Endothelial cell of umbilical vein (primary cell): ENCODE results near the gene SFMBT1.
A peak's percentile ranks its signal among the peaks of the same experiment; 100 is the strongest.

Experiments used
- CTCF ChIP-seq, 2 donors: IDR thresholded peaks; 1 replicate in 1 of 2; 2 replicates in 1 of 2; pipeline ENCODE4 v1.5.1; 2011; ENCODE audit warnings: low read length in 2 of 2, mild to moderate bottlenecking in 2 of 2, moderate library complexity in 2 of 2, control low read depth in 1 of 2, inconsistent platforms in 1 of 2, low read depth in 1 of 2; ENCODE audit not compliant: insufficient read depth in 1 of 2; ENCODE audit errors: extremely low read depth in 1 of 2
- EZH2 ChIP-seq: IDR thresholded peaks from 2 replicates; pipeline ENCODE4 v1.6.1; 2012; ENCODE audit warnings: borderline replicate concordance, low read depth, mild to moderate bottlenecking, moderate library complexity, low read length, inconsistent platforms; ENCODE audit not compliant: severe bottlenecking
- JUN ChIP-seq: IDR thresholded peaks from 2 replicates; pipeline ENCODE4 v1.6.1; 2011; ENCODE audit warnings: borderline replicate concordance, low read depth; ENCODE audit not compliant: insufficient read length, insufficient read depth
- MAX ChIP-seq: IDR thresholded peaks from 2 replicates; pipeline ENCODE4 v1.6.1; 2011; ENCODE audit not compliant: insufficient read depth, insufficient read length
- MYC ChIP-seq: IDR thresholded peaks from one replicate; pipeline ENCODE4 v1.6.1; 2011; ENCODE audit warnings: mild to moderate bottlenecking, low read depth, low read length
- POLR2A ChIP-seq: IDR thresholded peaks from 2 replicates; pipeline ENCODE4 v1.6.1; 2012; ENCODE audit warnings: low read depth, mild to moderate bottlenecking, control low read depth, low read length
- POLR2AphosphoS5 ChIP-seq: IDR thresholded peaks from 2 replicates; pipeline ENCODE4 v1.6.1; 2012; ENCODE audit warnings: low read depth, mild to moderate bottlenecking, control low read depth, low read length, moderate library complexity; ENCODE audit not compliant: insufficient read depth

DNA sequence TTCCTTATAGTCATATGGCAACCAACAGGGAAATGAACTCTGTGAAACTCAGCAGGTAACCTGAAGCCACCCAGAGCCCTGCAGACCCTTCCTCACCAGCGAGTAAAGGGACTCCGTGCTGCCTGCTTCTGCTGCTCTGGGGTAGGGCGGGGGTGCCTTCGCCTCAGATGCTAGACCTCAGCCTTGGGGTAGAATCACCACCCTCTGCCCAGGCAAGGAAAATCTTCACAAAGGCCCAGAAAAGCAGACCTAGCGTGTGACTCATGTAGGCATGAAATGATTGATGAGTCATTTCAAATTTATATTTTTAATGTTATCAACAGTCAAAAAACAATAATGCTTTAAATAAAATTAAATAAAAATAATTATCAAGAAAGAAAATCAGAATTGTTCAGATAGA is 155.1 kb downstream of the SFMBT1 start:
- TF ChIP-seq CTCF (IDR thresholded peaks at IDR 0.05; ENCODE audit: extremely low read depth in 1 of 2, insufficient read depth in 1 of 2, low read depth in 1 of 2, low read length in 2 of 2), result no peak
- TF ChIP-seq POLR2A, result no peak
- TF ChIP-seq EZH2, result no peak
- no peak for TF ChIP-seq MAX
- TF ChIP-seq MYC, result no peak
- no peak for TF ChIP-seq POLR2AphosphoS5
- TF ChIP-seq JUN, result peak; percentile 14
